Stimulated activated CD4-positive, alpha-beta T cell treated with anti-CD3 and anti-CD28 coated beads, Interleukin-4, amount 100 ng/mL, for 24 hours (primary cell): ENCODE data around the gene BTBD16.

ENCODE experiments used
- DNase-seq: peaks from one replicate; pipeline ENCODE4 v3.0.0-alpha.2; 2020

Gene BTBD16

GRCh38 chr10:122296363-122297120, 25.4 kb downstream of the BTBD16 start:
- no peak for DNase-seq

- DNase-seq: no peak
Measured at GRCh38 chr10:122297583-122297982, 26.5 kb downstream of the BTBD16 start.

GRCh38 chr10:122298206-122298597, 27.1 kb downstream of the BTBD16 start:
- no peak for DNase-seq

GRCh38 chr10:122298598-122299301, 27.7 kb downstream of the BTBD16 start:
- peak; percentile 66 for DNase-seq

- no peak for DNase-seq
Measured at GRCh38 chr10:122299423-122300075, 28.5 kb downstream of the BTBD16 start.

- DNase-seq: no peak
Measured at GRCh38 chr10:122301055-122301810, 30.1 kb downstream of the BTBD16 start.

GRCh38 chr10:122301811-122302115, 30.7 kb downstream of the BTBD16 start:
- DNase-seq: no peak

- DNase-seq: no peak
Measured at GRCh38 chr10:122302315-122302714, 31.2 kb downstream of the BTBD16 start.

- no peak for DNase-seq
Measured at GRCh38 chr10:122303271-122304053, 32.4 kb downstream of the BTBD16 start.

GRCh38 chr10:122304054-122304579, 33.0 kb downstream of the BTBD16 start:
- DNase-seq: no peak

GRCh38 chr10:122306282-122306681, 35.2 kb downstream of the BTBD16 start:
- no peak for DNase-seq

- no peak for DNase-seq
Measured at GRCh38 chr10:122306744-122307143, 35.6 kb downstream of the BTBD16 start.

- DNase-seq: no peak
Measured at GRCh38 chr10:122307669-122308416, 36.7 kb downstream of the BTBD16 start.

- no peak for DNase-seq
Measured at GRCh38 chr10:122308417-122309141, 37.5 kb downstream of the BTBD16 start.

- no peak for DNase-seq
Measured at GRCh38 chr10:122310311-122311050, 39.4 kb downstream of the BTBD16 start.

GRCh38 chr10:122311051-122311410, 39.9 kb downstream of the BTBD16 start:
- DNase-seq: no peak

GRCh38 chr10:122311716-122312115, 40.6 kb downstream of the BTBD16 start:
- DNase-seq: no peak

GRCh38 chr10:122316224-122316884, 45.3 kb downstream of the BTBD16 start:
- DNase-seq: no peak

GRCh38 chr10:122321960-122322359, 50.9 kb downstream of the BTBD16 start:
- no peak for DNase-seq

- DNase-seq: no peak
Measured at GRCh38 chr10:122323189-122323588, 52.1 kb downstream of the BTBD16 start.
